Chondrocyte (in vitro differentiated cells): ENCODE measurements around the gene GCH1. TPM values are rescaled to one million over a fixed set of nuclear protein-coding genes. Genes with fewer than 3 reads are reported as not detected.

Source experiments
- DNase-seq: peaks from one replicate; pipeline ENCODE4 v3.0.0; 2021; ENCODE audit warnings: mixed read lengths, low spot score
- H3K27ac Mint-ChIP-seq: one replicate; pipeline ENCODE4 v1.8.0; 2021; ENCODE audit warnings: mild to moderate bottlenecking, moderate library complexity, mixed read lengths; ENCODE audit not compliant: unreplicated experiment
- H3K27me3 Mint-ChIP-seq: 2 replicates; pipeline ENCODE4 v1.8.0; 2021; ENCODE audit warnings: low read depth, mixed read lengths
- H3K36me3 Mint-ChIP-seq: 2 replicates; pipeline ENCODE4 v1.8.0; 2021; ENCODE audit warnings: low read depth, mixed read lengths
- H3K4me1 Mint-ChIP-seq: 2 replicates; pipeline ENCODE4 v1.8.0; 2021; ENCODE audit warnings: low read depth, mild to moderate bottlenecking, mixed read lengths
- H3K4me3 Mint-ChIP-seq: one replicate; pipeline ENCODE4 v1.8.0; 2021; ENCODE audit warnings: mild to moderate bottlenecking, moderate library complexity, mixed read lengths; ENCODE audit not compliant: unreplicated experiment
- H3K9me3 Mint-ChIP-seq: 2 replicates; pipeline ENCODE4 v1.8.0; 2021; ENCODE audit warnings: low read depth, mixed read lengths
- CTCF ChIP-seq: fragments of 200-600 bp; sonication (generic); IDR thresholded peaks from 2 replicates; pipeline ENCODE4 v1.5.0; 2021; ENCODE audit warnings: antibody characterized with exemption, mild to moderate bottlenecking, moderate library complexity
- long read RNA-seq: library from polyadenylated mRNA; stranded (forward); transcript quantifications from one replicate; pipeline ENCODE4 v2.0.0, GENCODE V29; 2021
- total RNA-seq: library from RNA; stranded (reverse); gene quantifications from 3 replicates; pipeline ENCODE4 v1.2.1, GENCODE V29; 2021

The GCH1 gene
- total RNA-seq: 0.56 to 1.4 TPM (median 0.95 TPM) in 3 replicates
- long read RNA-seq, partial matches to known transcripts: 0 of 1 reads
- long read RNA-seq, other reads (novel, unspliced or antisense): 0 of 1 reads

GRCh38 chr14:54902521-54903420 is at the start of gene GCH1:
TSS of gene GCH1 (minus strand) at chr14:54902826. CDS start at chr14:54902663, 163 bp downstream.
- peaks cover 2% of the 10 kb centered on the region for H3K36me3 Mint-ChIP-seq
- DNase-seq: no peak

GRCh38 chr14:54947230-54947629 is 44.6 kb upstream of the GCH1 start:
- Mint-ChIP-seq H3K27ac (no peak overlapping the region), H3K4me1 (no peaks in the 10 kb centered on the region)

More at GRCh38 chr14:54902521-54903420, at the start of gene GCH1:
- Mint-ChIP-seq H3K4me3 (peak within 1 kb of the TSS; percentile 74), H3K27me3 (peaks cover 5% of the 10 kb centered on the region), H3K9me3 (no peaks in the 10 kb centered on the region), H3K4me1 (peaks cover 7% of the 10 kb centered on the region), H3K27ac (no peak within 1 kb of the TSS)
- TF ChIP-seq CTCF: peak; percentile 69

GRCh38 chr14:54946500-54946899 is 43.9 kb upstream of the GCH1 start:
- TF ChIP-seq CTCF: no peak
- no peak overlapping the region for H3K27ac Mint-ChIP-seq
- H3K27me3 Mint-ChIP-seq: no peaks in the 10 kb centered on the region
- no peaks in the 10 kb centered on the region for H3K4me1 Mint-ChIP-seq
- no peak for DNase-seq
- peaks cover 15% of the 10 kb centered on the region for H3K36me3 Mint-ChIP-seq
- H3K9me3 Mint-ChIP-seq: peaks cover 13% of the 10 kb centered on the region
- no peak overlapping the region for H3K4me3 Mint-ChIP-seq

More at GRCh38 chr14:54947230-54947629, 44.6 kb upstream of the GCH1 start:
- H3K4me3 Mint-ChIP-seq: no peak overlapping the region
- H3K27me3 Mint-ChIP-seq: no peaks in the 10 kb centered on the region
- DNase-seq: no peak
- peaks cover 15% of the 10 kb centered on the region for H3K36me3 Mint-ChIP-seq
- peaks cover 13% of the 10 kb centered on the region for H3K9me3 Mint-ChIP-seq
- TF ChIP-seq CTCF: no peak

GRCh38 chr14:54944737-54945391 is 42.2 kb upstream of the GCH1 start:
- H3K4me3 Mint-ChIP-seq: no peak overlapping the region
- H3K27ac Mint-ChIP-seq: no peak overlapping the region
- H3K27me3 Mint-ChIP-seq: no peaks in the 10 kb centered on the region
- H3K36me3 Mint-ChIP-seq: peaks cover 11% of the 10 kb centered on the region
- no peak for DNase-seq
- no peaks in the 10 kb centered on the region for H3K4me1 Mint-ChIP-seq
- no peak for TF ChIP-seq CTCF
- H3K9me3 Mint-ChIP-seq: peaks cover 10% of the 10 kb centered on the region

GRCh38 chr14:54942913-54943312 is 40.3 kb upstream of the GCH1 start:
- TF ChIP-seq CTCF: no peak
- DNase-seq: no peak
- Mint-ChIP-seq H3K27me3 (no peaks in the 10 kb centered on the region), H3K36me3 (peaks cover 4% of the 10 kb centered on the region), H3K27ac (no peak overlapping the region), H3K4me1 (no peaks in the 10 kb centered on the region), H3K9me3 (no peaks in the 10 kb centered on the region), H3K4me3 (no peak overlapping the region)
